Gastrocnemius medialis (tissue), 4 donors: ENCODE results near the gene ATP6V1F. TPM values are rescaled to one million over a fixed set of nuclear protein-coding genes. Genes with fewer than 3 reads are reported as not detected.

Experiments used
- total RNA-seq, 4 donors: library from RNA; depleted of rRNA; stranded (reverse); fragments of >200 nt; gene quantifications; one replicate each; pipeline versions ENCODE4 v1.1.0 to v1.2.3, GENCODE V29; 2016

Gene ATP6V1F
- total RNA-seq, 4 donors from 2014 or later, result 79.3 to 99.2 (median 82.3) TPM

Other genes starting within 250 kb of the ATP6V1F start
- gene GARIN1A, start 190.6 kb upstream of the ATP6V1F start, total RNA-seq, result 1 to 10 TPM in 2 of 4 donors, under 1 TPM in 2; 0.13 to 1.6 (median 0.76) TPM
- gene CALU, start 123.5 kb upstream of the ATP6V1F start, total RNA-seq, result 100 to 1,000 TPM in 2 of 4 donors, 10 to 100 TPM in 2; 40.1 to 115 (median 90.6) TPM
- gene OPN1SW, start 87.1 kb upstream of the ATP6V1F start, total RNA-seq, result not detected
- gene CCDC136, start 70.9 kb upstream of the ATP6V1F start, total RNA-seq, result 10 to 100 TPM in 2 of 4 donors, 1 to 10 TPM in 1, under 1 TPM in 1; 0.61 to 15.8 (median 9.3) TPM
- gene FLNC, start 32.5 kb upstream of the ATP6V1F start, total RNA-seq, result 1,000 to 10,000 TPM; 1,071 to 4,398 (median 2,381) TPM
- under 1 TPM in 1 of 4 donors, not detected in 3; 0.10 TPM for gene KCP, start 47.9 kb downstream of the ATP6V1F start, total RNA-seq
- 1 to 10 TPM in 3 of 4 donors, under 1 TPM in 1; 0.27 to 3.8 (median 2.8) TPM for gene IRF5, start 75.1 kb downstream of the ATP6V1F start, total RNA-seq
- gene TNPO3, start 192.3 kb downstream of the ATP6V1F start, total RNA-seq, result 10 to 100 TPM; 39.1 to 50.9 (median 50.5) TPM